ENCODE data around the gene ANKRD17. TPM values are rescaled to one million over a fixed set of nuclear protein-coding genes. Genes with fewer than 3 reads are reported as not detected.

The ANKRD17 gene
- polyA plus RNA-seq, 1 donor from 2014 or later, result 30.4 TPM

- Histone ChIP-seq H3K4me2 (ENCODE audit: low read length) (no peak overlapping the region), H3K27me3 (ENCODE audit: insufficient read depth, low read depth, low read length) (no peaks in the 10 kb centered on the region), H3K27ac (ENCODE audit: low read length) (no peak overlapping the region), H3K79me2 (replicated peaks; ENCODE audit: insufficient read depth, low read length) (peaks cover 42% of the 10 kb centered on the region), H4K20me1 (ENCODE audit: insufficient read depth) (no peaks in the 10 kb centered on the region), H3K4me3 (ENCODE audit: low read length) (no peak overlapping the region), H3K9ac (ENCODE audit: low read length) (no peak overlapping the region), H2AFZ (ENCODE audit: low read depth, low read length) (no peak overlapping the region), H3F3A (ENCODE audit: insufficient read depth, low read length, poor library complexity, severe bottlenecking) (no peaks in the 10 kb centered on the region), H3K9me2 (ENCODE audit: insufficient read depth, low read length) (no peaks in the 10 kb centered on the region), H3K9me3 (ENCODE audit: low read length) (no peaks in the 10 kb centered on the region), H3K36me3 (ENCODE audit: insufficient read depth, low read length) (no peaks in the 10 kb centered on the region)
- TF ChIP-seq EZH2 (IDR thresholded peaks at IDR 0.05; ENCODE audit: borderline replicate concordance, insufficient read depth, low read length, poor library complexity, severe bottlenecking) (no peak), REST (IDR thresholded peaks at IDR 0.05; ENCODE audit: borderline replicate concordance) (no peak), RAD21 (conservative IDR thresholded peaks at IDR 0.05) (no peak), POLR2AphosphoS5 (IDR thresholded peaks at IDR 0.05) (no peak), TAF1 (IDR thresholded peaks at IDR 0.05; ENCODE audit: low read depth) (no peak), MXI1 (conservative IDR thresholded peaks at IDR 0.05; ENCODE audit: poor library complexity, severe bottlenecking) (no peak), EP300 (conservative IDR thresholded peaks at IDR 0.05; ENCODE audit: poor library complexity, severe bottlenecking) (no peak), SMC3 (conservative IDR thresholded peaks at IDR 0.05; ENCODE audit: poor library complexity) (no peak), CTCF (IDR thresholded peaks at IDR 0.05; ENCODE audit: poor library complexity, severe bottlenecking) (no peak)
Measured at GRCh38 chr4:73234712-73235111, 23.9 kb downstream of the ANKRD17 start.

GRCh38 chr4:73231518-73232487, 26.8 kb downstream of the ANKRD17 start:
- Histone ChIP-seq H3K36me3 (ENCODE audit: insufficient read depth, low read length) (no peaks in the 10 kb centered on the region), H3K27ac (ENCODE audit: low read length) (no peak overlapping the region)

More at GRCh38 chr4:73231518-73232487, 26.8 kb downstream of the ANKRD17 start:
- no peaks in the 10 kb centered on the region for H3F3A ChIP-seq (ENCODE audit: insufficient read depth, low read length, poor library complexity, severe bottlenecking)
- no peaks in the 10 kb centered on the region for H3K9me3 ChIP-seq (ENCODE audit: low read length)
- H3K27me3 ChIP-seq (ENCODE audit: insufficient read depth, low read depth, low read length), result no peaks in the 10 kb centered on the region
- no peak overlapping the region for H3K9ac ChIP-seq (ENCODE audit: low read length)
- H3K79me2 ChIP-seq (replicated peaks; ENCODE audit: insufficient read depth, low read length), result peaks cover 22% of the 10 kb centered on the region
- H3K4me2 ChIP-seq (ENCODE audit: low read length), result no peak overlapping the region
- H2AFZ ChIP-seq (ENCODE audit: low read depth, low read length), result no peak overlapping the region
- no peaks in the 10 kb centered on the region for H4K20me1 ChIP-seq (ENCODE audit: insufficient read depth)
- TF ChIP-seq SMC3 (conservative IDR thresholded peaks at IDR 0.05; ENCODE audit: poor library complexity), result no peak
- TF ChIP-seq CTCF (IDR thresholded peaks at IDR 0.05; ENCODE audit: poor library complexity, severe bottlenecking), result no peak
- TF ChIP-seq RAD21 (conservative IDR thresholded peaks at IDR 0.05), result no peak
- TF ChIP-seq POLR2AphosphoS5 (IDR thresholded peaks at IDR 0.05), result no peak
- no peak for TF ChIP-seq TAF1 (IDR thresholded peaks at IDR 0.05; ENCODE audit: low read depth)
- H3K9me2 ChIP-seq (ENCODE audit: insufficient read depth, low read length), result no peaks in the 10 kb centered on the region
- H3K4me3 ChIP-seq (ENCODE audit: low read length), result no peak overlapping the region
